Measurements from ENCODE around the gene HERC2.
"Not testable (repeated sequence)": the region's sequence is repeated elsewhere in the genome, so short reads cannot be mapped to it uniquely, and the experiment has no call there.

DNA sequence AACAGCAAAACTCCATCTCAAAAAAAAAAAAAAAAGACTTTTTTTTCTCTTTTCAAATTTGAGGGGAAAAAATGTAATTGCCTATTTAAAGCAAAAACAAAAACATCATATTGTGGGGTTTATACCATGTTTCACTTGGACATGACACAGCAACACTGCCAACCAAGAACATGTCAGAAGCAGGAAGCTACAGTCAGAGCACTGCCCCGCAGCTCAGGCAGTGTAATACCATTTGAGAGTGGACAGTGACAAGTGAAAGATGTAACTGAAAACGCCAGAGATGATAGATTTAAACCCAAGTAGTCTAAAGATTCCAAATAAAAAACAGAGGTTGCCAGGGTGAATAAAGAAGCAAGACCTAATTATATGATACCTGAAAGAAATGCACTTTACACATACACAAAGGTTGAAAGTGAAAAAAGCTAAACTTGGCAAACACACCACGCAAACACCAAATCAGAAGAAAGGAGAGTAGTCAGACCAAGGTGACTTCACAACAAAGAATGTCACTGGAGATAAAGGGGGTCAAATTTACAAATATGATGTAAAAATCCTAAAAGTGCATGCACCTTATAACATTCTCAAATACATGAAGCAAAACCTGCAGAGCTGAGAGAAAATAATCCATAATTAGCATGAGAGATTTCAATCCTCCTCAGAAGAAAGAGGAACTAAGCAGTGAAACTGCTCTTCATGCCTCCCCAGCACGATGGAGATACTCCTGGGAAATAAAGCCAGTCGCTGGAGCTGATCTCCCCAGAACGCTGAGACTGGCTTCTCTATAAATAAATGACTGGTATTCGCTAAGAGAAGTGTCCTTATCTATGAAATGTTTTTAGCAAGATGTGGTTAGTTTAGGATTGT lies 32.9 kb downstream of the HERC2 start:
- TF ChIP-seq, protein P1, sequence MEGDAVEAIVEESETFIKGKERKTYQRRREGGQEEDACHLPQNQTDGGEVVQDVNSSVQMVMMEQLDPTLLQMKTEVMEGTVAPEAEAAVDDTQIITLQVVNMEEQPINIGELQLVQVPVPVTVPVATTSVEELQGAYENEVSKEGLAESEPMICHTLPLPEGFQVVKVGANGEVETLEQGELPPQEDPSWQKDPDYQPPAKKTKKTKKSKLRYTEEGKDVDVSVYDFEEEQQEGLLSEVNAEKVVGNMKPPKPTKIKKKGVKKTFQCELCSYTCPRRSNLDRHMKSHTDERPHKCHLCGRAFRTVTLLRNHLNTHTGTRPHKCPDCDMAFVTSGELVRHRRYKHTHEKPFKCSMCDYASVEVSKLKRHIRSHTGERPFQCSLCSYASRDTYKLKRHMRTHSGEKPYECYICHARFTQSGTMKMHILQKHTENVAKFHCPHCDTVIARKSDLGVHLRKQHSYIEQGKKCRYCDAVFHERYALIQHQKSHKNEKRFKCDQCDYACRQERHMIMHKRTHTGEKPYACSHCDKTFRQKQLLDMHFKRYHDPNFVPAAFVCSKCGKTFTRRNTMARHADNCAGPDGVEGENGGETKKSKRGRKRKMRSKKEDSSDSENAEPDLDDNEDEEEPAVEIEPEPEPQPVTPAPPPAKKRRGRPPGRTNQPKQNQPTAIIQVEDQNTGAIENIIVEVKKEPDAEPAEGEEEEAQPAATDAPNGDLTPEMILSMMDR (IDR thresholded peaks at IDR 0.05; ENCODE audit: borderline replicate concordance, extremely low read depth, low read length, poor library complexity, severe bottlenecking), result not testable (repeated sequence)
- TF ChIP-seq EZH2 (IDR thresholded peaks at IDR 0.05; ENCODE audit: borderline replicate concordance, low read depth, low read length, severe bottlenecking), result not testable (repeated sequence)

Measured in DND-41 (cell line).